Fibroblast of lung (primary cell): Measurements from ENCODE around the gene DEDD2. TPM values are rescaled to one million over a fixed set of nuclear protein-coding genes. Genes with fewer than 3 reads are reported as not detected.

Experiments used
- DNase-seq, 2 donors: peaks; one replicate each; pipeline versions ENCODE4 v3.0.0 to v3.0.0-alpha.2; 2010; ENCODE audit warnings: low read depth in 2 of 2
- H2AFZ ChIP-seq: 2 replicates; pipeline ENCODE4 v1.5.1; 2012; ENCODE audit warnings: low read length, control low read depth, inconsistent platforms
- H3K27ac ChIP-seq: 2 replicates; pipeline ENCODE4 v1.5.1; 2011; ENCODE audit warnings: low read length, control low read depth; ENCODE audit not compliant: insufficient read depth
- H3K27me3 ChIP-seq: 2 replicates; pipeline ENCODE4 v1.5.1; 2011; ENCODE audit warnings: mild to moderate bottlenecking, low read length; ENCODE audit not compliant: control insufficient read depth, insufficient read depth
- H3K36me3 ChIP-seq: 2 replicates; pipeline ENCODE4 v1.5.1; 2011; ENCODE audit warnings: low read length; ENCODE audit not compliant: control insufficient read depth, insufficient read depth
- H3K4me1 ChIP-seq: 2 replicates; pipeline ENCODE4 v1.5.1; 2011; ENCODE audit warnings: low read length; ENCODE audit not compliant: control insufficient read depth, insufficient read depth; ENCODE audit errors: extremely low read depth
- H3K4me2 ChIP-seq: 2 replicates; pipeline ENCODE4 v1.5.1; 2011; ENCODE audit warnings: low read length, control low read depth; ENCODE audit not compliant: insufficient read depth; ENCODE audit errors: extremely low read depth
- H3K4me3 ChIP-seq, 4 experiments: fragments of 200-600 bp in 1 of 4; sonication (generic) in 1 of 4; replicated peaks in 1 of 4; 2 replicates each; pipeline ENCODE4 v1.5.1; 2011 to 2016; ENCODE audit warnings: low read length in 4 of 4, low read depth in 3 of 4, mild to moderate bottlenecking in 3 of 4, control low read depth in 2 of 4, inconsistent platforms in 1 of 4, mixed read lengths in 1 of 4; ENCODE audit not compliant: insufficient read depth in 1 of 4; ENCODE audit errors: control extremely low read depth in 1 of 4
- H3K79me2 ChIP-seq: 2 replicates; pipeline ENCODE4 v1.5.1; 2012; ENCODE audit warnings: mild to moderate bottlenecking, low read length, inconsistent platforms; ENCODE audit not compliant: control insufficient read depth, insufficient read depth
- H3K9ac ChIP-seq: 2 replicates; pipeline ENCODE4 v1.5.1; 2011; ENCODE audit warnings: mild to moderate bottlenecking, low read length, control low read depth; ENCODE audit not compliant: insufficient read depth
- H3K9me3 ChIP-seq: 2 replicates; pipeline ENCODE4 v1.5.1; 2012; ENCODE audit warnings: low read depth, low read length; ENCODE audit not compliant: control insufficient read depth, insufficient read depth
- H4K20me1 ChIP-seq: 2 replicates; pipeline ENCODE4 v1.5.1; 2011; ENCODE audit warnings: low read length; ENCODE audit not compliant: control insufficient read depth, insufficient read depth; ENCODE audit errors: extremely low read depth
- EZH2 ChIP-seq: IDR thresholded peaks from 2 replicates; pipeline ENCODE4 v1.5.1; 2012; ENCODE audit warnings: low read length, control low read depth, mild to moderate bottlenecking; ENCODE audit errors: missing control alignments
- polyA plus RNA-seq, 2 donors: library from polyadenylated mRNA; depleted of rRNA in 1 of 2; stranded (reverse) in 1 of 2; unstranded in 1 of 2; fragments of >200 nt; gene quantifications; 2 replicates each; pipeline ENCODE4 v1.2.1, GENCODE V29; 2011 to 2012; ENCODE audit warnings: missing spikeins in 1 of 2
- total RNA-seq: library from RNA; depleted of rRNA; stranded (reverse); fragments of >200 nt; gene quantifications from 2 replicates; pipeline ENCODE4 v1.2.1, GENCODE V29; 2014
- TF ChIP-seq, protein P1 (sequence below), 2 donors: IDR thresholded peaks in 1 of 2; conservative IDR thresholded peaks in 1 of 2; 1 replicate in 1 of 2; 2 replicates in 1 of 2; pipeline ENCODE4 v1.5.1; 2011 to 2012; ENCODE audit warnings: low read length in 2 of 2, control low read depth in 1 of 2, inconsistent platforms in 1 of 2, low read depth in 1 of 2, mild to moderate bottlenecking in 1 of 2

DEDD2 gene
- total and polyA plus RNA-seq, 2 donors (not counting 1 experiment from before 2014, with no cell fraction given): 10.0 to 17.8 TPM

DNA sequence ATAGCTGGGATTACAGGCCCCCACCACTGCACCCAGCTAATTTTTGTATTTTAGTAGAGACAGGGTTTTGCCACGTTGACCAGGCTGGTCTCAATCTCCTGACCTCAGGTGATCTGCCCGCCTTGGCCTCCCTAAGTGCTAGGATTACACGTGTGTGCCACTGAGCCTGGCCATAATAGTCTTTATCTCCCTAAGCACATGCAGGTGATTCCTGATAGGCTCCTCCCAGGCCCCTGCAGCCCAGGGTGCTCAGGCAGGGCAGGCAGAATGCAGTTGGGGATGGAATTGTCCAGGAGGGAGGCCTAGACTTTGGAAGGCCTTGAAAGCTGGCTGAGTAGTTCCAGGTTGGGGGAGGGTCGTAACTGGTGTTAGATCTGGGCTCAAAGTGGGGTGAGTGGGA lies 11.2 kb upstream of the DEDD2 start:
- TF ChIP-seq, protein P1, sequence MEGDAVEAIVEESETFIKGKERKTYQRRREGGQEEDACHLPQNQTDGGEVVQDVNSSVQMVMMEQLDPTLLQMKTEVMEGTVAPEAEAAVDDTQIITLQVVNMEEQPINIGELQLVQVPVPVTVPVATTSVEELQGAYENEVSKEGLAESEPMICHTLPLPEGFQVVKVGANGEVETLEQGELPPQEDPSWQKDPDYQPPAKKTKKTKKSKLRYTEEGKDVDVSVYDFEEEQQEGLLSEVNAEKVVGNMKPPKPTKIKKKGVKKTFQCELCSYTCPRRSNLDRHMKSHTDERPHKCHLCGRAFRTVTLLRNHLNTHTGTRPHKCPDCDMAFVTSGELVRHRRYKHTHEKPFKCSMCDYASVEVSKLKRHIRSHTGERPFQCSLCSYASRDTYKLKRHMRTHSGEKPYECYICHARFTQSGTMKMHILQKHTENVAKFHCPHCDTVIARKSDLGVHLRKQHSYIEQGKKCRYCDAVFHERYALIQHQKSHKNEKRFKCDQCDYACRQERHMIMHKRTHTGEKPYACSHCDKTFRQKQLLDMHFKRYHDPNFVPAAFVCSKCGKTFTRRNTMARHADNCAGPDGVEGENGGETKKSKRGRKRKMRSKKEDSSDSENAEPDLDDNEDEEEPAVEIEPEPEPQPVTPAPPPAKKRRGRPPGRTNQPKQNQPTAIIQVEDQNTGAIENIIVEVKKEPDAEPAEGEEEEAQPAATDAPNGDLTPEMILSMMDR (conservative IDR thresholded peaks at IDR 0.05 in 1 of 2, IDR thresholded peaks at IDR 0.05 in 1 of 2; ENCODE audit: low read depth in 1 of 2, low read length in 2 of 2): no peak
- TF ChIP-seq EZH2: no peak
- peaks cover 57% of the 10 kb centered on the region for H3K36me3 ChIP-seq
- H3K27ac ChIP-seq: no peak overlapping the region
- no peak overlapping the region for H2AFZ ChIP-seq
- no peaks in the 10 kb centered on the region for H4K20me1 ChIP-seq
- H3K4me3 ChIP-seq: no peak overlapping the region
- DNase-seq: no peak
- H3K27me3 ChIP-seq: no peaks in the 10 kb centered on the region
- no peak overlapping the region for H3K9ac ChIP-seq
- H3K4me2 ChIP-seq: no peak overlapping the region
- no peaks in the 10 kb centered on the region for H3K9me3 ChIP-seq
- peaks cover 24% of the 10 kb centered on the region for H3K79me2 ChIP-seq
- H3K4me1 ChIP-seq: no peaks in the 10 kb centered on the region

DNA sequence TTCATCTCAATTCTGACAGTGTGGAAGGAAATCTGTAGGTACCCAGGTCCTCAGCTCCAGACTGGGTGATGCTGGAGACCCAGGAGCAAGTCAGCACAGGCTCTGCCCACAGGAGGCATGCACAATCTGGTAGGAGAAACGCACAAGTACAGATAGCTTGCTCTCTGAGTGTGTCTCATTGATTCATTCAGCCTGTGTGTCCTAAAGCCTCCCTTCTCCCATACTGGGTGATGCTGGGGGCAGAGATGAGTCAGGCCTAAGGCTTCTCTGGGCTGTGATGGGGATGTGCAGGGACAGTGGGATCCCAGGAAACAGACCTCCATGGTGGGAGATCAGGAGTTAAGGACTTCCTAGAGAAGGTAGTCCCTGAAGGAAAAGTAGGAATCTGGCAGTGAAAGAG lies 9.4 kb upstream of the DEDD2 start:
- no peak overlapping the region for H3K4me3 ChIP-seq
- H3K79me2 ChIP-seq: peaks cover 35% of the 10 kb centered on the region
- no peaks in the 10 kb centered on the region for H4K20me1 ChIP-seq
- H3K27me3 ChIP-seq: no peaks in the 10 kb centered on the region
- H2AFZ ChIP-seq: no peak overlapping the region
- DNase-seq: no peak
- no peak overlapping the region for H3K27ac ChIP-seq
- TF ChIP-seq, protein P1 (conservative IDR thresholded peaks at IDR 0.05 in 1 of 2, IDR thresholded peaks at IDR 0.05 in 1 of 2; ENCODE audit: low read depth in 1 of 2, low read length in 2 of 2): no peak
- no peak for TF ChIP-seq EZH2
- H3K4me1 ChIP-seq: no peaks in the 10 kb centered on the region
- no peaks in the 10 kb centered on the region for H3K9me3 ChIP-seq
- no peak overlapping the region for H3K4me2 ChIP-seq
- H3K9ac ChIP-seq: no peak overlapping the region
- peaks cover 47% of the 10 kb centered on the region for H3K36me3 ChIP-seq

DNA sequence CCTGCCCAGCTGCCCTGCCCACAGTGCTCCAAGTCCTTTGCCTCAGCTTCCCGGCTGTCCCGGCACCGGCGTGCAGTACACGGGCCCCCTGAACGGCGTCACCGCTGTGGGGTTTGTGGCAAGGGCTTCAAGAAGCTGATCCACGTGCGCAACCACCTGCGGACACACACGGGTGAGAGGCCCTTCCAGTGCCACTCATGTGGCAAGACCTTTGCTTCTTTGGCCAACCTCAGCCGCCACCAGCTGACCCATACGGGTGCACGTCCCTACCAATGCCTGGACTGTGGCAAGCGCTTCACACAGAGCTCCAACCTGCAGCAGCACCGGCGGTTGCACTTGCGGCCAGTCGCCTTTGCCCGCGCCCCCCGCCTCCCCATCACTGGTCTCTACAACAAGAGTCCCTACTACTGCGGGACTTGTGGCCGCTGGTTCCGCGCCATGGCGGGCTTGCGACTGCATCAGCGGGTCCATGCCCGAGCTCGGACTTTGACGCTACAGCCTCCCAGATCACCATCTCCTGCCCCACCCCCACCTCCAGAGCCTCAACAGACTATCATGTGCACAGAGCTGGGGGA lies 8.3 kb upstream of the DEDD2 start:
- Histone ChIP-seq H3K4me3 (no peak overlapping the region), H3K9ac (no peak overlapping the region), H3K36me3 (peaks cover 45% of the 10 kb centered on the region), H3K27ac (no peak overlapping the region), H4K20me1 (no peaks in the 10 kb centered on the region), H3K9me3 (no peaks in the 10 kb centered on the region), H3K4me2 (no peak overlapping the region), H3K79me2 (peaks cover 46% of the 10 kb centered on the region), H3K27me3 (no peaks in the 10 kb centered on the region), H2AFZ (no peak overlapping the region), H3K4me1 (no peaks in the 10 kb centered on the region)
- DNase-seq: no peak
- TF ChIP-seq EZH2: no peak
